ENCODE measurements around the gene POU6F2.

The POU6F2 gene

DNA sequence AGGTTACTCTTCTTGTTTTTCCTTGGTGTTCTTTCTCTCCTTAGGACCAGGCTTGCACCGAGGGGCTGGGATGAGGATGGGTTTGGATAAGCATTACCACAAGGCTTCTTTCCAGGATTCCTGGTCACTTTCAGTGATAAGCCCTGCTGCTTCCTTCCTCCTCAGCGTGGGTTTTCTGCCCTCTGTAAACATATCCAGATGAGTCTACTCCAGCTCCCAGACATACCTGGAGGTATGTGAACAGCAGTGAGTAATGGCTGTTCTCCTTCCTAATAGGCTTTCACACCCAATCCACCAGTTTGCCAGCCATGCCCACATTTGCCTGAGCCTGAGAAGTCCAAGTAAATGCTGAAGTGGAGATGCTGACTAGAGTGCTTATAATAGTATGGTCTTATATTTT, 358.7 kb downstream of the POU6F2 start:
- H3K9me3 ChIP-seq (ENCODE audit: control insufficient read depth in 2 of 2, low read length in 2 of 2): no peaks in the 10 kb centered on the region
- no peaks in the 10 kb centered on the region for H3K36me3 ChIP-seq (ENCODE audit: control insufficient read depth in 2 of 2, insufficient read depth in 2 of 2, low read length in 2 of 2)
- H3K4me3 ChIP-seq (ENCODE audit: low read length in 2 of 2): no peak overlapping the region
- H3K27ac ChIP-seq (ENCODE audit: low read length): no peak overlapping the region
- no peak overlapping the region for H3K9ac ChIP-seq (ENCODE audit: low read length in 2 of 2)
- no peaks in the 10 kb centered on the region for H3K4me1 ChIP-seq (ENCODE audit: control insufficient read depth, insufficient read depth, low read length)
- H3K27me3 ChIP-seq (ENCODE audit: control insufficient read depth in 1 of 2, insufficient read depth in 2 of 2, low read length in 2 of 2): peaks cover 0 to 2% of the 10 kb centered on the region in 2 donors

DNA sequence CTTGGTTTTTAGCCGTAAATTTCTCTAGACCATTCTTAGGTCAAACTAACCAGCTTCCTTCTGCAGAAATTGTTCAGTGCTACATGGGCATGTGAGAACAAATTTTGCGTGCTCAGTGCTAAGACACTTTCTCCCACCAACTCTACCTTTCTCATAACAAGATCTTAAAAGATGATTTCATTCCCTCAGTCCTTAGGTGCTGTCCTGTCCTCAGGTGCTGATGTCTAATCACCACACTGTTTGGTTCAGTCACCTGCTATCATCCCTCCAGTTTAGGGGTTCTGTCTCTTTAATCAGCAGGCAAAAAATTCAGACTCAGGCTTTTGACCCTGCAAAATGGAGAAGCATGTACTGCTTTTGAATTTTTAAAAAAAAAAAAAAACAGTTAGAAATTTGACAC, 361.0 kb downstream of the POU6F2 start:
- no peak overlapping the region for H3K27ac ChIP-seq (ENCODE audit: low read length)
- no peak overlapping the region for H3K9ac ChIP-seq (ENCODE audit: low read length in 2 of 2)
- H3K27me3 ChIP-seq (ENCODE audit: control insufficient read depth in 1 of 2, insufficient read depth in 2 of 2, low read length in 2 of 2): peaks cover 0 to 2% of the 10 kb centered on the region in 2 donors
- H3K9me3 ChIP-seq (ENCODE audit: control insufficient read depth in 2 of 2, low read length in 2 of 2): no peaks in the 10 kb centered on the region
- H3K4me1 ChIP-seq (ENCODE audit: control insufficient read depth, insufficient read depth, low read length): no peaks in the 10 kb centered on the region
- no peaks in the 10 kb centered on the region for H3K36me3 ChIP-seq (ENCODE audit: control insufficient read depth in 2 of 2, insufficient read depth in 2 of 2, low read length in 2 of 2)
- H3K4me3 ChIP-seq (ENCODE audit: low read length in 2 of 2): no peak overlapping the region

DNA sequence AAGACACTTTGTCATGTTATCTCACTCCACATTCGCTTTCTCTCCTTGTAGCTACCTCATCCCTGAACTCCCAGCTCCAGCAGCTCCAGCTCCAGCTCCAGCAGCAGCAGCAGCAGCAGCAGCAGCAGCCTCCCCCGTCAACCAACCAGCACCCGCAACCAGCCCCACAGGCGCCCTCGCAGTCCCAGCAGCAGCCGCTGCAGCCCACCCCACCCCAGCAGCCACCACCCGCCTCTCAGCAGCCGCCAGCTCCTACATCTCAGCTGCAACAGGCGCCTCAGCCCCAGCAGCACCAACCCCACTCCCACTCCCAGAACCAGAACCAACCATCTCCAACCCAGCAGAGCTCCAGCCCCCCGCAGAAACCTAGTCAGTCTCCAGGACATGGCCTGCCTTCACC, 361.9 kb downstream of the POU6F2 start:
- Histone ChIP-seq H3K4me3 (ENCODE audit: low read length in 2 of 2) (no peak overlapping the region), H3K27me3 (ENCODE audit: control insufficient read depth in 1 of 2, insufficient read depth in 2 of 2, low read length in 2 of 2) (peaks cover 0 to 2% of the 10 kb centered on the region in 2 donors), H3K4me1 (ENCODE audit: control insufficient read depth, insufficient read depth, low read length) (no peaks in the 10 kb centered on the region), H3K27ac (ENCODE audit: low read length) (no peak overlapping the region), H3K36me3 (ENCODE audit: control insufficient read depth in 2 of 2, insufficient read depth in 2 of 2, low read length in 2 of 2) (no peaks in the 10 kb centered on the region), H3K9me3 (ENCODE audit: control insufficient read depth in 2 of 2, low read length in 2 of 2) (no peaks in the 10 kb centered on the region), H3K9ac (ENCODE audit: low read length in 2 of 2) (no peak overlapping the region)

DNA sequence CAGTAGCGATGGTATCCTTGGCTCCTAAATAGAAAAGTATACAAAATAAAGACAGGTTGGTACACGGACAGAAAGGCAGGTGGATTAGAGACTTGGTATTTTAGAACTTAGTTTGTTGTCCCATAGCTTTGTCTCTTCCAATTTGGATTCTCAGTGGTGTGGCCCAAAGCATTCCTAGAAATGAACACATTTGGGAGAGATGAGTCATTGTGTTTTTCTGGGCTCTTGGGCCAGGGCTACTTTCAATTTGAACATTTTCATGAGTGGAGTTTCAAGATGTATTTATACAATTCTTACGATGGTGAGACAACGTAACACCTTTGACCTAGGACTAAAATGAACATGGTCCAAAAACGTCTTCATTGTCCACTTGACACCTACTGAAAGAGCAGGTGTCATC, 363.4 kb downstream of the POU6F2 start:
- no peak overlapping the region for H3K27ac ChIP-seq (ENCODE audit: low read length)
- peaks cover 0 to 2% of the 10 kb centered on the region in 2 donors for H3K27me3 ChIP-seq (ENCODE audit: control insufficient read depth in 1 of 2, insufficient read depth in 2 of 2, low read length in 2 of 2)
- H3K4me3 ChIP-seq (ENCODE audit: low read length in 2 of 2): no peak overlapping the region
- H3K4me1 ChIP-seq (ENCODE audit: control insufficient read depth, insufficient read depth, low read length): no peaks in the 10 kb centered on the region
- H3K9me3 ChIP-seq (ENCODE audit: control insufficient read depth in 2 of 2, low read length in 2 of 2): no peaks in the 10 kb centered on the region
- H3K9ac ChIP-seq (ENCODE audit: low read length in 2 of 2): no peak overlapping the region
- H3K36me3 ChIP-seq (ENCODE audit: control insufficient read depth in 2 of 2, insufficient read depth in 2 of 2, low read length in 2 of 2): no peaks in the 10 kb centered on the region

DNA sequence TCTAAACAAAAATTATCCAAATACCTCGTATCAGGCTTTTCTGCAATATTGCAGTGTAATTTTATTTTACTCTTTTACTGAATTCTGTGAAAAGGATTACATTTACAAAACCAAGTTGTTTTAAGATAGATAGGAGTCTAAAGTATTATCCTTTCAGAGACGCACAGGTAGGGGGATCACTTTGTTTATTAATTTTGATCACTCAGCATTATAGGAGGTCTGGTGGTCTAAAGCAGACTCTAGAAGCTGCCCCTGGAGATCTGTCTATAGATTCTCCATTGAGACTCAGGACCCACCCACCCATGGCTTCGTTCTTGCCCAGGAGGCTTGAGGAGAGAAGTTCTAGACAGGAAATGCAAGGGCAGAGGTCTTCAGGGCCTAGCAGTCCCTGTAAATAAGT, 365.1 kb downstream of the POU6F2 start:
- no peak overlapping the region for H3K27ac ChIP-seq (ENCODE audit: low read length)
- H3K36me3 ChIP-seq (ENCODE audit: control insufficient read depth in 2 of 2, insufficient read depth in 2 of 2, low read length in 2 of 2): no peaks in the 10 kb centered on the region
- no peak overlapping the region for H3K4me3 ChIP-seq (ENCODE audit: low read length in 2 of 2)
- no peaks in the 10 kb centered on the region for H3K4me1 ChIP-seq (ENCODE audit: control insufficient read depth, insufficient read depth, low read length)
- H3K27me3 ChIP-seq (ENCODE audit: control insufficient read depth in 1 of 2, insufficient read depth in 2 of 2, low read length in 2 of 2): no peaks in the 10 kb centered on the region
- no peaks in the 10 kb centered on the region for H3K9me3 ChIP-seq (ENCODE audit: control insufficient read depth in 2 of 2, low read length in 2 of 2)
- no peak overlapping the region for H3K9ac ChIP-seq (ENCODE audit: low read length in 2 of 2)

DNA sequence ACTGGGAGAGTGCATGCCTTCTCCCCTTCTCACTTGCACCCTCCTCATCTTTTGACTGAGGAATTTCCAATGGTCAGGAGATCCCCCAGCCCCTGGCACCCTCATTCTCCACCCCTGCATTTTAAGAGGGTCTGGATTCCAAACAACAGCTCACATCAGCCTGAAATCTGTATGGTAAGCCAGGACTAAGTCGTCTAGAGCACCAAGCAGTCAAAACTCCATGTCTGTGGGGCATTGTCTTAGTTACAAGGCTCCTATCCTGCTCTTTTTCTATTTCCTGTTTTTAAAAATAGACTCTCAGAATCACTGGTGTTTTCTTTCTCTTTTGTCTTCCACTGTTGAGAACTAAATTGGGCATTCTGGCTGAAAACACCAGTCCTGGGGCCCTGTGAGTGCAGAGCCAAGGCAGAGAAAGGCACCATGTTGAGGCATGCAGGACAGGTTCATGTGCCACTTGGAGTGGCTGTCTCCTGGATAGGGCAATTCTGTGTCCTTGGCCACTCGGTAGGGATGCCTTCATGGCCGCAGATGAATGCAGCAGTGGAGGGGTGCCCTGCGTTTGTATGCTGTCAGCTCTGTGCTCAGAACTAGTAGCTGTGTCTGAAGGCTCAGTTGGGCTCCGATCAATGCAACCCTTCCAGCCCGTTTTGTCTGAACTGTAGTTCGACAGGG, 371.9 kb downstream of the POU6F2 start:
- Histone ChIP-seq H3K4me1 (ENCODE audit: control insufficient read depth, insufficient read depth, low read length) (peaks cover 11% of the 10 kb centered on the region), H3K36me3 (ENCODE audit: control insufficient read depth in 2 of 2, insufficient read depth in 2 of 2, low read length in 2 of 2) (no peaks in the 10 kb centered on the region), H3K4me3 (ENCODE audit: low read length in 2 of 2) (no peak overlapping the region), H3K9me3 (ENCODE audit: control insufficient read depth in 2 of 2, low read length in 2 of 2) (no peaks in the 10 kb centered on the region), H3K9ac (ENCODE audit: low read length in 2 of 2) (no peak overlapping the region), H3K27ac (ENCODE audit: low read length) (no peak overlapping the region), H3K27me3 (ENCODE audit: control insufficient read depth in 1 of 2, insufficient read depth in 2 of 2, low read length in 2 of 2) (no peaks in the 10 kb centered on the region)

DNA sequence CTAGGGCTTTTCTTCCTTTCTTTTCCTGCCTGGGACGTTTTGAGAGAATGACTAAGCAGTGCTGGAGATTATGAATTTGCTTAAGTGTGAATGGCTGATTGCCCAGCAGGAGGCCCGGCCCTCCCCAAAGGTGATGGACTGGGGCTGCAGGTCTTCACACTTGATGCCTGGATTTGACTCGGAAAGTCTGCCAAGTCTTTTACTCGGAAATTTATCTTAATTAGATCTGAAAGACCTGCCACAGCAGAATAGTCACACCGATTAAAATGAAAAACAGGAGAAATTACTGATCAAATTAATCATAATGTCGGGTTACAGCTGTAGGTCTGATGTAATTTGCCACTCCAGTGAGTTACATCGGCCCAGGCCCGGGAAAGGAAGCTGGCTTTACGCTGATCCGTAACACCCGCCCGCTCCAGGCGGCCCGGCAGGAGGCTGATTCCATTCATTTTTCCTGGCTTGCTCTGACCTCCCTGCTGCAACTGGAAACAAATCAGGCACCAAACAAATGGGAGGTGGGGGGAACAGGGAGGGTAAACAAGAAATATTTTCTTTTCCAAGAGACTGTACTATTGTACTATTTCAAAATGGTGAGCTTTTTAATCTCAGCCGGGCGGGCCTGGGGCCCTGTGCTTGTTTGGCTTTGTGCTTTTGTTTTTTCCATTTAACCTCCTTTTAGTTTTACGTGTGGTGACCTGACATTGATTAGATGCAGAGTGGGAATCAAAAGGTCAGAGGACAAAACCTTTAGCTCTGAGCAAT, 376.1 kb downstream of the POU6F2 start:
- no peaks in the 10 kb centered on the region for H3K36me3 ChIP-seq (ENCODE audit: control insufficient read depth in 2 of 2, insufficient read depth in 2 of 2, low read length in 2 of 2)
- no peaks in the 10 kb centered on the region for H3K27me3 ChIP-seq (ENCODE audit: control insufficient read depth in 1 of 2, insufficient read depth in 2 of 2, low read length in 2 of 2)
- peaks cover 11% of the 10 kb centered on the region for H3K4me1 ChIP-seq (ENCODE audit: control insufficient read depth, insufficient read depth, low read length)
- peak overlapping the region in 1 of 2 donors; percentile 13 for H3K9ac ChIP-seq (ENCODE audit: low read length in 2 of 2)
- peak overlapping the region; percentile 31 for H3K27ac ChIP-seq (ENCODE audit: low read length)
- no peaks in the 10 kb centered on the region for H3K9me3 ChIP-seq (ENCODE audit: control insufficient read depth in 2 of 2, low read length in 2 of 2)
- H3K4me3 ChIP-seq (ENCODE audit: low read length in 2 of 2): peak overlapping the region in 1 of 2 donors; percentile 29

DNA sequence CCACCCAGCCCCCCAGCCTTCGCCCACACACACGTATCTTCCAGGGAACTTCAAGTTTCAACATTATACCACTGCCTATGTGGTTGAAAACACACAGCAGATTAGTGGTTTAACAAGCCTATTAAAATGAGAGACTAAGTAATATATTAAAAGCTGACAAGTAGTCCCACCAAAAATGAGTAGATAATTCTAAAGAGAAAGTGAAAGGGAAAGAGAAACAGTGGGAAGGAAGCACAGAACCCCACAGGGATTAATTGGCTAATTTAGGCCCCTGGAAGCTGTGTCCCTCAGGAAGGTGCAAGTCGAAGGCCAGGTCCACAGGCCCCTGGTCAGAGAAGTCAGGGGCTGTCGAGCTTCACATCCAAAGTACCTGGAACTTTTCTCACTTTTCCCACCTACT, 378.0 kb downstream of the POU6F2 start:
- no peaks in the 10 kb centered on the region for H3K9me3 ChIP-seq (ENCODE audit: control insufficient read depth in 2 of 2, low read length in 2 of 2)
- no peak overlapping the region for H3K27ac ChIP-seq (ENCODE audit: low read length)
- H3K27me3 ChIP-seq (ENCODE audit: control insufficient read depth in 1 of 2, insufficient read depth in 2 of 2, low read length in 2 of 2): no peaks in the 10 kb centered on the region
- no peak overlapping the region for H3K9ac ChIP-seq (ENCODE audit: low read length in 2 of 2)
- H3K36me3 ChIP-seq (ENCODE audit: control insufficient read depth in 2 of 2, insufficient read depth in 2 of 2, low read length in 2 of 2): no peaks in the 10 kb centered on the region
- H3K4me1 ChIP-seq (ENCODE audit: control insufficient read depth, insufficient read depth, low read length): peaks cover 11% of the 10 kb centered on the region
- H3K4me3 ChIP-seq (ENCODE audit: low read length in 2 of 2): peak overlapping the region in 1 of 2 donors; percentile 16

DNA sequence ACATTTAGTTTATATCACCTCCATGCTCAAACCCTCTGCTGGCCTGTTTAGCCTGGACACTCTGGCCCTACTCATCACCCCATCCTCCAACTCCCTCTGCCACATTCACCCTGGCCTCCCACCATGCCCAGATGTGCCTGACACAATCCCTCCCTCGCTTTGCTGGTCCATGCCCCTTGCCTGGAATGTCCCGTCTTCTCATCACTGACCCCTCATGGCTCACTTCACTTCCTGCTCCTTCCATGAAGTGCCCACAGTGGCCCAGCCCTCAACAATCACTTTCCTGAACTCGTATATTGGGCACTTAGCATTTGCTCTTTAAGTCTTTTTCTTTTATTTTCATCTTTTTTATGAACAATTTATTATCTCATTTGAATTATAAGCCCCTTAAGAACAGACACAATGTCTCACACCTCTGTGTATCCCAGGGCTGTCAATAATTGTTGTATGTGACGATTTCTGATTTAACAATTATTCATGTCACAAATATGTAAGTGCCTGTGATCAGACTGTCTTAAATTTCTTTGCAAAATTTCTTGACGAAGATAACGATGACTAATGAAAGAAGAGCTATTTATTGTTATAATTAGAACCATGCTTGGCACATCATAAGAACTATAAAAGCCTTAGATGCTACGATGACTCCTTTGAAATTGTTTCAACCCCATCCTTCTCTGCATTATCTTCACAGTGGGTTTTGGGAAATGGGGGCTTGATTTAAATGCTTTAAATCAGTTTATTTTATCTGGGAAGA, 378.6 kb downstream of the POU6F2 start:
- Histone ChIP-seq H3K9ac (ENCODE audit: low read length in 2 of 2) (no peak overlapping the region), H3K4me3 (ENCODE audit: low read length in 2 of 2) (no peak overlapping the region), H3K27me3 (ENCODE audit: control insufficient read depth in 1 of 2, insufficient read depth in 2 of 2, low read length in 2 of 2) (no peaks in the 10 kb centered on the region), H3K9me3 (ENCODE audit: control insufficient read depth in 2 of 2, low read length in 2 of 2) (no peaks in the 10 kb centered on the region), H3K4me1 (ENCODE audit: control insufficient read depth, insufficient read depth, low read length) (peaks cover 11% of the 10 kb centered on the region), H3K36me3 (ENCODE audit: control insufficient read depth in 2 of 2, insufficient read depth in 2 of 2, low read length in 2 of 2) (no peaks in the 10 kb centered on the region), H3K27ac (ENCODE audit: low read length) (no peak overlapping the region)

DNA sequence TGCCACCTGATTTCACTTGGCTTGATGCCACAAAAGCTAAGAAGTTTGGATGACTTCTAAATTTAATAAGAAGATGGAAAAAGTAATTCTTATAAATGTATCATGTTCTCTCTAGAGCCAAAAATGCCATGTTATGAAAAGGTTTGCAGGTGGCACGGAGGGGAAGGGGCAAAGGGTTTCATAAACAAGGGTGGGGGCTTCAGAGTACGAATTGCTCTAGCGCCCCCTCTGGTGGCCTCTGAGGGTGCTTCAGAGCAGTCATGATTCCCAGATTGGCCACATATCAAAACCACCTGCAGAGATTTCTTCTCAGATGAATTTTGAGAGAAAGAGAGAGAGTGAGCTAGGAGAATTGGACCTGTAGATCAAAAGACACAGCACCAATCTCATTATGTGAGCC, 379.9 kb downstream of the POU6F2 start:
- no peak overlapping the region for H3K27ac ChIP-seq (ENCODE audit: low read length)
- H3K9ac ChIP-seq (ENCODE audit: low read length in 2 of 2): no peak overlapping the region
- no peaks in the 10 kb centered on the region for H3K27me3 ChIP-seq (ENCODE audit: control insufficient read depth in 1 of 2, insufficient read depth in 2 of 2, low read length in 2 of 2)
- no peaks in the 10 kb centered on the region for H3K36me3 ChIP-seq (ENCODE audit: control insufficient read depth in 2 of 2, insufficient read depth in 2 of 2, low read length in 2 of 2)
- no peak overlapping the region for H3K4me3 ChIP-seq (ENCODE audit: low read length in 2 of 2)
- peaks cover 11% of the 10 kb centered on the region for H3K4me1 ChIP-seq (ENCODE audit: control insufficient read depth, insufficient read depth, low read length)
- no peaks in the 10 kb centered on the region for H3K9me3 ChIP-seq (ENCODE audit: control insufficient read depth in 2 of 2, low read length in 2 of 2)
